ENCODE data around the gene FAM9C.
A peak's percentile ranks its signal among the peaks of the same experiment; 100 is the strongest.

Gene FAM9C

GRCh38 chrX:13051529-13052172 lies 7.2 kb upstream of the FAM9C start:
- H3K27me3 ChIP-seq (ENCODE audit: control insufficient read depth, insufficient read depth, low read length), result no peaks in the 10 kb centered on the region
- no peaks in the 10 kb centered on the region for H3K4me1 ChIP-seq (ENCODE audit: control insufficient read depth, insufficient read depth, low read length)
- no peak overlapping the region for H3K4me3 ChIP-seq (ENCODE audit: low read depth, low read length)
- no peak overlapping the region for H3K9ac ChIP-seq (ENCODE audit: low read depth, low read length)
- H3K36me3 ChIP-seq (ENCODE audit: control insufficient read depth, insufficient read depth, low read length), result no peaks in the 10 kb centered on the region
- H3K9me3 ChIP-seq (ENCODE audit: control insufficient read depth, insufficient read depth, low read length), result peaks cover 3% of the 10 kb centered on the region

GRCh38 chrX:13051167-13051528 lies 6.7 kb upstream of the FAM9C start:
- no peaks in the 10 kb centered on the region for H3K36me3 ChIP-seq (ENCODE audit: control insufficient read depth, insufficient read depth, low read length)
- H3K27me3 ChIP-seq (ENCODE audit: control insufficient read depth, insufficient read depth, low read length), result no peaks in the 10 kb centered on the region
- no peak overlapping the region for H3K4me3 ChIP-seq (ENCODE audit: low read depth, low read length)
- no peak overlapping the region for H3K9ac ChIP-seq (ENCODE audit: low read depth, low read length)
- H3K4me1 ChIP-seq (ENCODE audit: control insufficient read depth, insufficient read depth, low read length), result no peaks in the 10 kb centered on the region
- peaks cover 3% of the 10 kb centered on the region for H3K9me3 ChIP-seq (ENCODE audit: control insufficient read depth, insufficient read depth, low read length)

DNA sequence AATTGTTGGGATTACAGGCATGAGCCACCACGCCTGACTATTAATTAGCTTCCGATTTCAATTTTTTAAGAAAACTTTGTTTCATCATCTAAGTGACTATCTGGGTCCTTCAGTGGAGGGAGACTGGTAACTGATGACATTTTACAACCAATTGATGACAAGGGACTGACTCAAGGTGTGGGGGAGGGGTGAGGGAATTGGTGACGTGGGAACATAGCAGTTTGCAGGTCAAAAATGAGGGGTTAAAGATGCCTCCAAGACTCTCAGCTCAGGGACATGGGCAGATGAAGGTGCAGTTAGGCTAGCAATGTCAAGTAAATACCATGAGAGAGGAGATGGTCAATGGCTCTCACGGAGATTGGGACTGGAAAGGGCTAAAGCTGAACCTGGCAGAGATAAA lies 5.7 kb upstream of the FAM9C start:
- no peaks in the 10 kb centered on the region for H3K27me3 ChIP-seq (ENCODE audit: control insufficient read depth, insufficient read depth, low read length)
- no peak overlapping the region for H3K9ac ChIP-seq (ENCODE audit: low read depth, low read length)
- no peaks in the 10 kb centered on the region for H3K4me1 ChIP-seq (ENCODE audit: control insufficient read depth, insufficient read depth, low read length)
- peaks cover 3% of the 10 kb centered on the region for H3K9me3 ChIP-seq (ENCODE audit: control insufficient read depth, insufficient read depth, low read length)
- no peak overlapping the region for H3K4me3 ChIP-seq (ENCODE audit: low read depth, low read length)
- H3K36me3 ChIP-seq (ENCODE audit: control insufficient read depth, insufficient read depth, low read length), result no peaks in the 10 kb centered on the region

GRCh38 chrX:13048280-13048679 lies 3.9 kb upstream of the FAM9C start:
- no peak overlapping the region for H3K9ac ChIP-seq (ENCODE audit: low read depth, low read length)
- H3K4me1 ChIP-seq (ENCODE audit: control insufficient read depth, insufficient read depth, low read length), result no peaks in the 10 kb centered on the region
- H3K36me3 ChIP-seq (ENCODE audit: control insufficient read depth, insufficient read depth, low read length), result no peaks in the 10 kb centered on the region

DNA sequence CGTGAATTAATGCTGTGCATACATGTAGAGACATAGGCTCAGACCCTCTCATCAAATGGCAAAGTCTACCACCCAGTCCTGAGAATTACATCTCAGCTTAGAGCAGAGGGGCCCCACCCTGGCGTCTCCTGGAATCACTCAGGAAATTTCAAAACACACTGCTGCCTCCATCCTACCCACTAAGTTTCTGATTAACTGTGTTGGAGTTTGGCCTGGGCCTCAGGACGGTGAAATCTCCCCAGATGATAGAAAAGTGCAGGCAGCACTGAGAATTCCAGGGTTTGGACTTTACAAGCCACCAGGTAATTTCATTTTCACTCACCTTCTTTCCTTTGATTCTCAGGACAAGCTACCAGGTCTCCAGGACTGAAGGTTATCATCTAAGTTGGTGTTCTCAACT lies 3.3 kb upstream of the FAM9C start:
- no peaks in the 10 kb centered on the region for H3K4me1 ChIP-seq (ENCODE audit: control insufficient read depth, insufficient read depth, low read length)
- H3K27me3 ChIP-seq (ENCODE audit: control insufficient read depth, insufficient read depth, low read length), result no peaks in the 10 kb centered on the region
- H3K9ac ChIP-seq (ENCODE audit: low read depth, low read length), result no peak overlapping the region
- no peaks in the 10 kb centered on the region for H3K36me3 ChIP-seq (ENCODE audit: control insufficient read depth, insufficient read depth, low read length)
- no peak overlapping the region for H3K4me3 ChIP-seq (ENCODE audit: low read depth, low read length)
- peaks cover 3% of the 10 kb centered on the region for H3K9me3 ChIP-seq (ENCODE audit: control insufficient read depth, insufficient read depth, low read length)

More at GRCh38 chrX:13048280-13048679, 3.9 kb upstream of the FAM9C start:
- Histone ChIP-seq H3K27me3 (ENCODE audit: control insufficient read depth, insufficient read depth, low read length) (no peaks in the 10 kb centered on the region), H3K9me3 (ENCODE audit: control insufficient read depth, insufficient read depth, low read length) (peaks cover 3% of the 10 kb centered on the region), H3K4me3 (ENCODE audit: low read depth, low read length) (no peak overlapping the region)

- H3K36me3 ChIP-seq (ENCODE audit: control insufficient read depth, insufficient read depth, low read length), result no peaks in the 10 kb centered on the region
- H3K27me3 ChIP-seq (ENCODE audit: control insufficient read depth, insufficient read depth, low read length), result no peaks in the 10 kb centered on the region
- no peak overlapping the region for H3K4me3 ChIP-seq (ENCODE audit: low read depth, low read length)
- H3K9me3 ChIP-seq (ENCODE audit: control insufficient read depth, insufficient read depth, low read length), result no peaks in the 10 kb centered on the region
- H3K9ac ChIP-seq (ENCODE audit: low read depth, low read length), result no peak overlapping the region
- H3K4me1 ChIP-seq (ENCODE audit: control insufficient read depth, insufficient read depth, low read length), result no peaks in the 10 kb centered on the region
Measured at GRCh38 chrX:13046141-13046855, 1.9 kb upstream of the FAM9C start.

- no peaks in the 10 kb centered on the region for H3K27me3 ChIP-seq (ENCODE audit: control insufficient read depth, insufficient read depth, low read length)
- no peak overlapping the region for H3K9ac ChIP-seq (ENCODE audit: low read depth, low read length)
Measured at GRCh38 chrX:13043938-13044337, 482 bp downstream of the FAM9C start.

GRCh38 chrX:13043138-13043537 lies 1.3 kb downstream of the FAM9C start:
- Histone ChIP-seq H3K4me3 (ENCODE audit: low read depth, low read length) (no peak overlapping the region), H3K9me3 (ENCODE audit: control insufficient read depth, insufficient read depth, low read length) (no peaks in the 10 kb centered on the region), H3K36me3 (ENCODE audit: control insufficient read depth, insufficient read depth, low read length) (no peaks in the 10 kb centered on the region), H3K9ac (ENCODE audit: low read depth, low read length) (no peak overlapping the region), H3K27me3 (ENCODE audit: control insufficient read depth, insufficient read depth, low read length) (no peaks in the 10 kb centered on the region), H3K4me1 (ENCODE audit: control insufficient read depth, insufficient read depth, low read length) (no peaks in the 10 kb centered on the region)

More at GRCh38 chrX:13043938-13044337, 482 bp downstream of the FAM9C start:
- H3K9me3 ChIP-seq (ENCODE audit: control insufficient read depth, insufficient read depth, low read length), result no peaks in the 10 kb centered on the region
- no peaks in the 10 kb centered on the region for H3K4me1 ChIP-seq (ENCODE audit: control insufficient read depth, insufficient read depth, low read length)
- no peaks in the 10 kb centered on the region for H3K36me3 ChIP-seq (ENCODE audit: control insufficient read depth, insufficient read depth, low read length)
- no peak overlapping the region for H3K4me3 ChIP-seq (ENCODE audit: low read depth, low read length)

GRCh38 chrX:13036896-13037295 lies 7.5 kb downstream of the FAM9C start:
- Histone ChIP-seq H3K9ac (ENCODE audit: low read depth, low read length) (no peak overlapping the region), H3K27me3 (ENCODE audit: control insufficient read depth, insufficient read depth, low read length) (no peaks in the 10 kb centered on the region), H3K9me3 (ENCODE audit: control insufficient read depth, insufficient read depth, low read length) (no peaks in the 10 kb centered on the region), H3K4me3 (ENCODE audit: low read depth, low read length) (no peak overlapping the region), H3K36me3 (ENCODE audit: control insufficient read depth, insufficient read depth, low read length) (no peaks in the 10 kb centered on the region), H3K4me1 (ENCODE audit: control insufficient read depth, insufficient read depth, low read length) (no peaks in the 10 kb centered on the region)

- no peak overlapping the region for H3K4me3 ChIP-seq (ENCODE audit: low read depth, low read length)
- H3K9ac ChIP-seq (ENCODE audit: low read depth, low read length), result no peak overlapping the region
- no peaks in the 10 kb centered on the region for H3K27me3 ChIP-seq (ENCODE audit: control insufficient read depth, insufficient read depth, low read length)
- H3K36me3 ChIP-seq (ENCODE audit: control insufficient read depth, insufficient read depth, low read length), result no peaks in the 10 kb centered on the region
- no peaks in the 10 kb centered on the region for H3K9me3 ChIP-seq (ENCODE audit: control insufficient read depth, insufficient read depth, low read length)
- H3K4me1 ChIP-seq (ENCODE audit: control insufficient read depth, insufficient read depth, low read length), result peaks cover 21% of the 10 kb centered on the region
Measured at GRCh38 chrX:13033193-13033592, 11.2 kb downstream of the FAM9C start.

DNA sequence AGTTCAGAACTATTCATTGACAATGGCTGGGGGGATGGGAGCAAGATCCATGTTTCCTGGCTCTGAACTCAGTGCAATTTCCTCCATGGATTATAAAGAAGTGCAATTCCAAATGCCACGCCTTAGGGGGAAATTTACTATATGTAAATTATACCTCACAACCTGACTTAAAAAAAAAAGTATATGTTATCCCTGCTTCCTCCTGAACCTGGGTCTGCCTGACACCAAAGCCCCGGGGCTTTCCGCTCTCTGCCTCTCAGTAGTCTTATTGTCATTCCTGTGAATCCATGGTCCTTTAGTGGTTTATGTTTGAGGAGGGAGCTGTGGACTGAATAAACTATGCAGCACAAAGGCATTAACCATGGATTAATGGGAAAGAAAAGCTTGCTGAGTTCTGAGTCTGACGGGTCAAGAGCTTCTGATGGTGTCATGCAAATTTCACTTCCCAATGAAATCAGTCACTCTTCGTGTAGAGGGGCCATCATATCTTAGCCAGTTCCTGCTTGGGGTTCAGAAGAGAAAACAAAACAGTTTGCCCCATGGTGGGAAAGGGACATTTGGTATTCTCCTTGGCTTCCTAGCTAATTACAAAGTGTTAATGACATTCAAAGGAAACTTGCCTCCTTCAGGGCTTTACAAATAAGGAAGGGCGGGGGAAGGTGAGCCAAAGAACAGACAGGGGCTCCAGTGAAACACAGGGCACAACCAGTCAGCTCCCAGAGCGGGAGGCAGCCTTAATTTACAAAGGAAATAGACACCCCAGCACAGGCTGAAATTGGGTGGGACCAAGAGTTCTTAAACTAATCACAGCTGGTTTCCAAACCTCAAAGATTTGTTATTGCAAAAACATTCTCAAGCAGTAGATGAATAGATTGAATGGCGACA lies 14.3 kb downstream of the FAM9C start:
- Histone ChIP-seq H3K9me3 (ENCODE audit: control insufficient read depth, insufficient read depth, low read length) (no peaks in the 10 kb centered on the region), H3K4me1 (ENCODE audit: control insufficient read depth, insufficient read depth, low read length) (peaks cover 21% of the 10 kb centered on the region), H3K27me3 (ENCODE audit: control insufficient read depth, insufficient read depth, low read length) (no peaks in the 10 kb centered on the region), H3K36me3 (ENCODE audit: control insufficient read depth, insufficient read depth, low read length) (no peaks in the 10 kb centered on the region), H3K4me3 (ENCODE audit: low read depth, low read length) (peak overlapping the region; percentile 10), H3K9ac (ENCODE audit: low read depth, low read length) (peak overlapping the region; percentile 26)

- Histone ChIP-seq H3K36me3 (ENCODE audit: control insufficient read depth, insufficient read depth, low read length) (no peaks in the 10 kb centered on the region), H3K9ac (ENCODE audit: low read depth, low read length) (peak overlapping the region; percentile 42), H3K4me3 (ENCODE audit: low read depth, low read length) (no peak overlapping the region), H3K4me1 (ENCODE audit: control insufficient read depth, insufficient read depth, low read length) (peaks cover 21% of the 10 kb centered on the region), H3K9me3 (ENCODE audit: control insufficient read depth, insufficient read depth, low read length) (no peaks in the 10 kb centered on the region), H3K27me3 (ENCODE audit: control insufficient read depth, insufficient read depth, low read length) (no peaks in the 10 kb centered on the region)
Measured at GRCh38 chrX:13029637-13029886, 14.9 kb downstream of the FAM9C start.
